Ishikawa (cell line): Measurements from ENCODE around the gene CYTH4.

Experiments
- CEBPB ChIP-seq: IDR thresholded peaks from 2 replicates; pipeline ENCODE4 v1.6.1; 2012
- CREB1 ChIP-seq: IDR thresholded peaks from 2 replicates; pipeline ENCODE4 v1.6.1; 2012; ENCODE audit warnings: low read depth
- EGR1 ChIP-seq: IDR thresholded peaks from 2 replicates; pipeline ENCODE4 v1.6.1; 2012
- EP300 ChIP-seq: IDR thresholded peaks from 2 replicates; pipeline ENCODE4 v1.6.1; 2012; ENCODE audit warnings: borderline replicate concordance
- FOXM1 ChIP-seq: IDR thresholded peaks from 2 replicates; pipeline ENCODE4 v1.6.1; 2012; ENCODE audit warnings: low read depth, borderline replicate concordance
- NFIC ChIP-seq: IDR thresholded peaks from 2 replicates; pipeline ENCODE4 v1.6.1; 2012
- RAD21 ChIP-seq: IDR thresholded peaks from 2 replicates; pipeline ENCODE4 v1.6.1; 2012; ENCODE audit warnings: low read depth
- REST ChIP-seq: IDR thresholded peaks from 2 replicates; pipeline ENCODE4 v1.6.1; 2012; ENCODE audit warnings: low read depth, mild to moderate bottlenecking
- TAF1 ChIP-seq: IDR thresholded peaks from 2 replicates; pipeline ENCODE4 v1.6.1; 2012; ENCODE audit warnings: low read depth, mild to moderate bottlenecking
- TCF12 ChIP-seq: IDR thresholded peaks from 2 replicates; pipeline ENCODE4 v1.6.1; 2012; ENCODE audit warnings: low read depth
- TEAD4 ChIP-seq: IDR thresholded peaks from 2 replicates; pipeline ENCODE4 v1.6.1; 2012
- USF1 ChIP-seq: IDR thresholded peaks from 2 replicates; pipeline ENCODE4 v1.6.1; 2012
- YY1 ChIP-seq: IDR thresholded peaks from 2 replicates; pipeline ENCODE4 v1.6.1; 2012; ENCODE audit warnings: low read depth
- TF ChIP-seq, protein P1 (sequence below): IDR thresholded peaks from 2 replicates; pipeline ENCODE4 v1.6.1; 2012

GRCh38 chr22:37267661-37268413, 14.5 kb upstream of the CYTH4 start:
- TF ChIP-seq CEBPB (no peak), EP300 (no peak), RAD21 (no peak), YY1 (no peak), EGR1 (no peak), CREB1 (no peak), TEAD4 (no peak), REST (no peak), TAF1 (no peak), NFIC (no peak), TCF12 (no peak), USF1 (no peak), FOXM1 (no peak)
- TF ChIP-seq, protein P1, sequence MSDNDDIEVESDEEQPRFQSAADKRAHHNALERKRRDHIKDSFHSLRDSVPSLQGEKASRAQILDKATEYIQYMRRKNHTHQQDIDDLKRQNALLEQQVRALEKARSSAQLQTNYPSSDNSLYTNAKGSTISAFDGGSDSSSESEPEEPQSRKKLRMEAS: no peak
